NCI-H2107 treated with DMSO at 0.1 percent for 48 hours (cell line): ENCODE data around the gene ZNF385B.

Experiments
- DNase-seq: peaks from one replicate; lab custom pipeline; 2025; ENCODE audit not compliant: unreplicated experiment; lab: John Stamatoyannopoulos, UW

Gene ZNF385B

GRCh38 chr2:179412112-179412511 is 449.3 kb downstream of the ZNF385B start:
- no peak for DNase-seq

- DNase-seq: peak; percentile 43
Observed at GRCh38 chr2:179410552-179411356, 450.7 kb downstream of the ZNF385B start.

- no peak for DNase-seq
Observed at GRCh38 chr2:179403624-179404023, 457.8 kb downstream of the ZNF385B start.

DNA sequence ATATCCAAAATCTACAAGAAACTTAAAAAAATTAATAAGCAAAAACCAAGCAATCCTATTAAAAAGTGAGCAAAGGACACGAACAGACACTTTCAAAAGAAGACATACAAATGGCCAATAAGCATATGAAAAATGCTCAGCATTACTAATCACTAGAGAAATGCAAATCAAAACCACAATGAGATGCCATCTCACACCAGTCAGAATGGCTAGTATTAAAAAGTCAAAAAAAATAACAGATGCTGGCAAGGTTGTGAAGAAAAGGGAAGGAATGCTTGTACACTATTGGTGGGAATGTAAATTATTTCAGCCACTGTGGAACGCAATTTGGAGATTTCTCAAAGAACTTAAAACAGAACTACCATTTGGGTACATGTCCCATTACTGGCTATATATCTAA is 467.9 kb downstream of the ZNF385B start:
- no peak for DNase-seq
